GM20000 (cell line): ENCODE results near the gene USP16.

ENCODE experiments used
- DNase-seq: peaks from one replicate; pipeline ENCODE4 v3.0.0; 2012; ENCODE audit warnings: low spot score
- TF ChIP-seq, protein P1 (sequence below): IDR thresholded peaks from 2 replicates; pipeline ENCODE4 v1.5.1; 2012; ENCODE audit warnings: mild to moderate bottlenecking, control low read depth; ENCODE audit errors: extremely low read depth, missing control alignments

USP16 gene

DNA sequence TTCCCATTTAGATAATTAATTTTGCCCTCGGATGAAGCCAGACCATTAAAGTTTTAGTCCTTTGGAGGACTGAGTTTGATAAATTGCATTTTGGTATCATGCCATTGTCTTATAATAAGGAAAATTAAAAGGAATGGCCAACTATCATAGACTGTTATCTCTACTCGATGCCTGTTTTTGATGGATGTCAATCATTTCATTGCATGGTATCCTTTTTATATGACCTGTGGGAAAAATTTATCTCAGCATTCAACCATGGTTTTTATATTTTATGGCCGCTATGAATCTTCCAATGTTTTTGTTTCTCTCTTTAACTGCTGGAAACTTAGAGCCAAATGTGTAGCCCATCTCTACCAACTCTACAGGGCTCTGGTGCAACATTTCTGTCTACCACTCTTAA, 58.8 kb downstream of the USP16 start:
- TF ChIP-seq, protein P1, sequence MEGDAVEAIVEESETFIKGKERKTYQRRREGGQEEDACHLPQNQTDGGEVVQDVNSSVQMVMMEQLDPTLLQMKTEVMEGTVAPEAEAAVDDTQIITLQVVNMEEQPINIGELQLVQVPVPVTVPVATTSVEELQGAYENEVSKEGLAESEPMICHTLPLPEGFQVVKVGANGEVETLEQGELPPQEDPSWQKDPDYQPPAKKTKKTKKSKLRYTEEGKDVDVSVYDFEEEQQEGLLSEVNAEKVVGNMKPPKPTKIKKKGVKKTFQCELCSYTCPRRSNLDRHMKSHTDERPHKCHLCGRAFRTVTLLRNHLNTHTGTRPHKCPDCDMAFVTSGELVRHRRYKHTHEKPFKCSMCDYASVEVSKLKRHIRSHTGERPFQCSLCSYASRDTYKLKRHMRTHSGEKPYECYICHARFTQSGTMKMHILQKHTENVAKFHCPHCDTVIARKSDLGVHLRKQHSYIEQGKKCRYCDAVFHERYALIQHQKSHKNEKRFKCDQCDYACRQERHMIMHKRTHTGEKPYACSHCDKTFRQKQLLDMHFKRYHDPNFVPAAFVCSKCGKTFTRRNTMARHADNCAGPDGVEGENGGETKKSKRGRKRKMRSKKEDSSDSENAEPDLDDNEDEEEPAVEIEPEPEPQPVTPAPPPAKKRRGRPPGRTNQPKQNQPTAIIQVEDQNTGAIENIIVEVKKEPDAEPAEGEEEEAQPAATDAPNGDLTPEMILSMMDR, result no peak

DNA sequence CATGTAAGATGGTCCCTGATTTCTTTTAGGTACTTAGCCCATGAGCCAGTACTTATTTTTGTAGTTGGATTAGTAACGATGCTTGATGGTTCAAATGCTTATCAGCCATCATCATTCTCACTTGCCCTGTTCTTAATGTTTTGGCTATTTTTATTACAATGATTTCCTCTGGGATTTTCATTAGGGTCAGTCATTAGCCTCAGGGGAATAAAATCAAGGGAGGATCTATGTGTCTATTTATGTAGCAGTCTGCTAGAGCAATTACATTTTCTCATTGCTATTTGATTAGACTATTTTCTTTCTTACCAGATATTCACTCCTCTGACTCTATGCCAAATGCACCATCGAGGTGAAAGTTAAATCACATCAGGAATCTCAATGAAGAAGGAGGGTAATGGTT, 59.9 kb downstream of the USP16 start:
- no peak for DNase-seq
- TF ChIP-seq, protein P1, result no peak

More for the DNA sequence above, 58.8 kb downstream of the USP16 start:
- no peak for DNase-seq

- DNase-seq, result no peak
- TF ChIP-seq, protein P1, result no peak
Observed at GRCh38 chr21:29085106-29085752, 60.8 kb downstream of the USP16 start.

GRCh38 chr21:29091033-29091432, 66.6 kb downstream of the USP16 start:
- TF ChIP-seq, protein P1, result no peak
- DNase-seq, result no peak

DNA sequence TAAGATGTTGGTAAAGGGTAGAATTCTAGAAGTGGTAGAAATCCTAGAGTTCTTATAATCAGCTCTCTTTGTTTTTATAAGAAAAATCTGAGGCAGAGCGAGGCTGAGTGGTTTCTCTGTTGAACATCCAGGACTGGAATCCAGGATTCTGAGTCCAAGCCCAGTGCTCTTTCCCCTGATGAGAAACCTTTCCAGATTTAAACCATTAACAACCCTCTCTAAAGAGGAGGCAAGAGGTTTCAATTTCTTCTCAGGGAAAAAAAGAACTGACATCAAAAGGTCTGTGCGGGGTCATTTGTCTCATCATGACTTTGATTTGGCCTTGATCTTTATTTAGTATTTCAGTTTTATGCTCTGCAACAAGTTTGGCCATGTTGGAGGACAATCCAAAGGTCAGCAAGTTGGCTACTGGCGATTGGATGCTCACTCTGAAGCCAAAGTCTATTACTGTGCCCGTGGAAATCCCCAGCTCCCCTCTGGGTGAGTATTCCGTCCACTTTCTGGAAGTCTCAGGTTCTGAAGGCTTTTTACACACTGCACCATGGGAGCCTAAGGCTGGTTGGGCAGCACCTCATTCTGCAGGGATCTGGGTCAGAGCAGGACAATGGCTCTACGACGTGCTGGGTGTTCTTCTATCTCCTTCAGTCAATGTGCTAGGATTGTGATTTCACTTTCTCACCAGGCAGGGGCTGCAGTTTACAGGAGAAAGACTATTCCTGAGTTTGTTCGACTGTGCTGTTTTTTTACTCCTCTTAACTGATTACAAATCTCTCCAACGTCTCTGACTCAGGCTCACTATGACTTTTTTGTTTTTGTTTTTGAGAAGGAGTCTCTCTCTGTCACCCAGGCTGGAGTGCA, 67.9 kb downstream of the USP16 start:
- no peak for DNase-seq
- TF ChIP-seq, protein P1, result no peak

GRCh38 chr21:29096218-29097015, 71.9 kb downstream of the USP16 start:
- TF ChIP-seq, protein P1, result no peak
- DNase-seq, result no peak

DNA sequence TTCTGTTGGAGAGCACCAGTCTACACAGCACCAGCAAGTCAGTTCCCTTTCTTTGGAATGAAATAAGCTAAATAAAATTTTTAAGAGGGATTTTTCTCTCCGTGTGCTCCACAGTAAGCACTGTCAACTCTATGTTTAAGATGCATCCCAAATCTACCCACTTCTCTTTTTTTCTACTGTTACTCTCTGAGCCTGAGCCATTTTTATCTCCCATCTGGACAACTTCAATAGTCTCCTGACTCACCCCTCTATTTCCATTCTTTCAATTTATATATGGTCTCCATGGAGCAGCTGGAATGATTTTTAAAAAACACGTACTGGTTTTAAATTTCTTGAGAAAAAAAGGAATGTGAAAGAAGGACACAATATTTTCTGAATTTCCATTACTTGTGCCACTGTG, 73.7 kb downstream of the USP16 start:
- TF ChIP-seq, protein P1, result no peak
- no peak for DNase-seq
